Fibroblast of skin of left quadriceps (primary cell): ENCODE measurements around the gene PHF12.
"Not testable (repeated sequence)": the region's sequence is repeated elsewhere in the genome, so short reads cannot be mapped to it uniquely, and the experiment has no call there.

Source experiments
- DNase-seq, 2 experiments: peaks; one replicate each; pipeline ENCODE4 v3.0.0-alpha.2; 2013; ENCODE audit warnings: low read depth in 2 of 2

The PHF12 gene

GRCh38 chr17:28883967-28884702 is 67.2 kb downstream of the PHF12 start:
- DNase-seq = no peak

- DNase-seq = no peak
Observed at GRCh38 chr17:28882154-28882895, 69.0 kb downstream of the PHF12 start.

GRCh38 chr17:28881533-28882056 is 69.7 kb downstream of the PHF12 start:
- DNase-seq = no peak

- DNase-seq = no peak
Observed at GRCh38 chr17:28880572-28880945, 70.8 kb downstream of the PHF12 start.

- no peak for DNase-seq
Observed at GRCh38 chr17:28879886-28880571, 71.3 kb downstream of the PHF12 start.

- no peak for DNase-seq
Observed at GRCh38 chr17:28878981-28879380, 72.3 kb downstream of the PHF12 start.

- DNase-seq = no peak
Observed at GRCh38 chr17:28878158-28878910, 73.0 kb downstream of the PHF12 start.

- DNase-seq = not testable (repeated sequence)
Observed at GRCh38 chr17:28877150-28877711, 74.1 kb downstream of the PHF12 start.

GRCh38 chr17:28875848-28876550 is 75.3 kb downstream of the PHF12 start:
- no peak for DNase-seq

GRCh38 chr17:28874750-28875149 is 76.6 kb downstream of the PHF12 start:
- DNase-seq = no peak

- DNase-seq = no peak
Observed at GRCh38 chr17:28873839-28874238, 77.5 kb downstream of the PHF12 start.

GRCh38 chr17:28871056-28871579 is 80.2 kb downstream of the PHF12 start:
- DNase-seq = no peak

- DNase-seq = no peak
Observed at GRCh38 chr17:28867276-28867675, 84.0 kb downstream of the PHF12 start.

GRCh38 chr17:28865946-28866752 is 85.2 kb downstream of the PHF12 start:
- no peak for DNase-seq

GRCh38 chr17:28864991-28865849 is 86.1 kb downstream of the PHF12 start:
- no peak for DNase-seq

- DNase-seq = no peak
Observed at GRCh38 chr17:28863953-28864352, 87.4 kb downstream of the PHF12 start.

- no peak for DNase-seq
Observed at GRCh38 chr17:28862561-28862960, 88.8 kb downstream of the PHF12 start.

GRCh38 chr17:28861393-28862203 is 89.7 kb downstream of the PHF12 start:
- DNase-seq = no peak
